Stimulated activated CD4-positive, alpha-beta T cell treated with anti-CD3 and anti-CD28 coated beads, Interleukin-1b, Interleukin-23, amount 100 ng/mL, for 48 hours (primary cell): ENCODE measurements around the gene MBP.
"Not testable (repeated sequence)": the region's sequence is repeated elsewhere in the genome, so short reads cannot be mapped to it uniquely, and the experiment has no call there.

Source experiments
- DNase-seq: peaks from one replicate; pipeline ENCODE4 v3.0.0-alpha.2; 2020

MBP gene

DNA sequence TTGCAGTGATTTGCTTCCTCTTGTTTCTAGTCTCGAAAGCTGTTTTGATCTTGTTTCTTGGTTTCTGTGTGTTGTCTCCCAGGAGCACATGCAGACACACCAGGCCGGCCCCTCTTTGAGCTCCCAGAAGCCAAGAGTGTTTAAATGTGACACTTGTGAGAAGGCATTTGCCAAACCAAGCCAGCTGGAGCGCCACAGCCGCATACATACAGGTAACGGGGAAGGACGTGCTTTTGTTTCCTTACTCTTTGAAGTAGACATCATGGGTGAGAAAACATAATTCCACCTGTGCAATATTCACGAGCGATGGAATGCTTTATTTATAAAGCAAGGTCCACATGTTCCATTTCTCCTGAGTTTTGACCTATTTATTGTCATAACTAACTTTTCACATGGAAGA lies 173.0 kb downstream of the MBP start:
- DNase-seq, result no peak

DNA sequence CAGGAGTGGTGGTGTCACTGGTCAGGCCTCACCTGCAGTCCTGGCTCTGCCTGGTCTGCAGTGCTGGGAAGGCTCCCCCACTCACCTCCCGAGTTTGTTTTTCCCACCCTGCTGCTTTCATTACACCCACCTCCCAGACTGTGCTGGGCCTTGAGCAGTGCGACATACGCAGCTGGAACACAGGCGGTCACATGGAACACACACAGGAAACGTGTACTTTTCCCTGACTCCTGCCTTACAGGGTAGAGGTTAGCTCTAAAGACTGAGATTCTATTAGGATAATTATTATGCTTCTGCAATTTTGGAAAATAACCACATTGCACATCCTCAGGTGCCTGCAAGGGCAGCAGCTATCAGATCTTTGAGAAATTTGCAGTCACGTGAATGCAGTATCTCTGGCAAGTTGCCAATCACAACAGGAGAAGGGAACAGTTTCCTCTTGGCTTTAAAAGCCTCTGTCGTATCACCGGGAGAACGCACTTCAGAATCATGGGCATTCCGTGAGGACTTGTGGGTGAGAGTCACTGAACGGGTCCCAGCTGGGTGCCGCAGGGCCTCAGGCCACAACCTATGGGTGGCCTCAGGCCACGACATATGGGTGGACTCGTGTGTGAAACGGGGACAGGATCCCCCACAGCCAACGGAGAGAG lies 173.8 kb downstream of the MBP start:
- no peak for DNase-seq

DNA sequence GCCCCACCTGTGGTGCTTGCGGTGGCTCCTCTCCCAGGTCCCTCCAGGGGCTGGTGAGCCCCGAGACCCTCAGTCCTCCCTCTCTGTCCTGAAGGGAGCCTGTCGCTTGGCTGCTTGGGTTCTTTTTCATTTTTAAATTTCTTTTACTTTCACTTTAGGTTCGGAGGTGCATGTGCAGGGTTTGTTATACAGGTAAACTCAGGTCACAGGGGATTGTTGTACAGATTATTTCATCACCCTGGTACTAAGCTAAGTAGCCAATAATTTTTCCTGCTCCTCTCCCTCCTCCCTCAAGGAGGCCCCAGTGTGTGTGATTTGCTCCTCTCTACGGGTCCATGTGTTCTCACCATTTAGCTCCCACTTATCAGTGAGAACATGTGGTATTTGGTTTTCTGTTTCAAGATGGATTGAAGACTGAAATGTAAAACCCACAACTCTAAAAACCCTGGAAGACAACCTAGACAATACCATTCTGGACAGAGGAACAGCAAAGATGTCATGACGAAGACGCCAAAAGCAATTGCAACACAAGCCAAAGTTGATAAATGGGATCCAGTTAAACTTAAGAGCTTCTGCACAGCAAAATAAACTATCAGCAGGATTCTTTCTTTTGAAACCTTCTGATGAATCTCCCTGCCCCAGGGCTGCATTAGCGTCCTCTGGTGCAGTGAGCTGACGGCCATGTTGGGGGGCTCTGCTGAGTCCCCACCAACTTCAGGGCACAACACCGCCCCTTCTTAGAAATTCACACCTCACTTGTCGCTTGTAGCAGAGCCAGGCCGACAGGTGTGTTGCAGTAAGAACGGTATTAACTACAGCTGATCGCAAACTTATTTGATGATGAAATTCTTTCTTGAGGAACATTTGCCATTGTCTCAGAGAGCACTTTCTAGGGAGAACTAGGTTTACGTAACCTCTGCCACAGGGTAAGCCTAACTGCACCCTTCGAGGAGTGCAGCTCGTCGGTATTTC lies 174.9 kb downstream of the MBP start:
- DNase-seq, result no peak

DNA sequence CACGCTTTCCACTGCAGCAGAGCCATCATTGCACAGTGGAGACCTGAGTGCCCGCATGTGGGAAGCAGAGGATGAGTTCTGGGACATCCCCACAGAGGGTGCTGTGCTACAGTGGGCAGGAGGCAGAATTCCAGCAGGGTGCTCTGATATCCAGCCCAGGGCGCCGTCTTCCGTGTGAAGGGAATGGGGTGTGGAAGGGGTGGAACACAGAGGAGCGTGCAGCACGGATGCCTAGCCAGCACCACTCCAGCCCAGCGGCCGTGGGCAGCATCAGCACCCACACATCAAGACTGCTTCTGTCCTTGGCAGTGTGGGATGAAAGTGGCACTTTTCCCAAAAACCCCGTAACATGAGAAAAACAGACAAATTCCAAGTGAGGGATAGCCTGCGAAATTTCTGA lies 175.9 kb downstream of the MBP start:
- no peak for DNase-seq

DNA sequence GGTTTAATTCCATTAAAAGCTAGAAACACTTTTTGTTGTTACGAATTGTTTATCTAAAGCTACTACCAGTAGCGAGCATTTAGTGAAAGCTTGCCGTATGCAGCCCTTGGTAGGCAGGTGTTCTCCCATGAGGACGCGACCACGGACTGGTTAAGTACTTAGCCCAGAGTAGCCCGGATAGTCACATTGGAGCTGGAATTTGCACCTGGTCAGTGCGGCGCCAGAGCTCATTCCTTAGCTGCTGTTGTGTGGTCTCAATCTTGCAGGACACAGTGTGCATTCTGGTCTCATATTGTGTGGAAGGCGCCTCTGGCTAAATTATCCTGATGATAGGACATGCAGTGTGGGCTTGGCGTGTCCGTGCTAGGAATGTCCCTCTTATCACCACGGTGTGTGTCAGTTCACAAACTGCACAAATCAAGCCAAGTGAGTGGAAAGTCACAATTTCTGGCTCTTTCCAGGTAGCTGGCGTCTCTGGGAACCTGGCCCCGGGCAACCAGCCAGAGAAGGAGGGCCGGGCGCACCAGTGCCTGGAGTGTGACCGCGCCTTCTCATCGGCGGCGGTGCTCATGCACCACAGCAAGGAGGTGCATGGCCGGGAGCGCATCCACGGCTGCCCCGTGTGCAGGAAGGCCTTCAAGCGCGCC lies 176.9 kb downstream of the MBP start:
- DNase-seq, result no peak

DNA sequence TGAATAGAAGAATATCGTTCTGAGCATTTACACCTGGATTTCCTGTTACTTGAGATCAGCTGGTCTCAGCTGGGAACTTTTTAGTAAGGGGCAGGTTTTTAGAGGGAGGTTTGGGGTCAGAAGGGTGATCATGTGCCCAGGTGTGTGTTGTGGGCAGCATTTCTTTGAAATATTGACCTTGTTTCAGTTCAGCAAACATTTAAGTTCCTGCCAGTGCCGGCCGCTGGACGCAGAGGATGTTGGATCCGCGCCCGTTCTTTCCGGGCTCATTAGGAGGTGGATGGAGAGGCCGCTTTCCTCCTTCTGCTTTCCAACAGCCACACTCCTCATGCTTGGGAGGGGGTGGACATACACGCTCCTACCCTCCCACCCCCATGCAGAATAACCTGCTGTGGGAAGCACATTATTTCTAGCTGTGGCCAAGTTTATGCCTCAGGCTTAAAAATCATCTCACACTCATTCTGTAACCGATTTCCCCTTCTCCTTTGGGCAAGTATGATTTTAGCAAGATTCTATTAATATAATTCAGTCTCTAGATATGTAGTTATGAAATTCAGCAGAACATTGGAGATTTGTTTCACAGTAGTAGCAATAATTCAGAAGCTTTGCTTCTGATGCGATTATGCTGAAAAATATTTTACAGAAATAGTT lies 178.9 kb downstream of the MBP start:
- no peak for DNase-seq

DNA sequence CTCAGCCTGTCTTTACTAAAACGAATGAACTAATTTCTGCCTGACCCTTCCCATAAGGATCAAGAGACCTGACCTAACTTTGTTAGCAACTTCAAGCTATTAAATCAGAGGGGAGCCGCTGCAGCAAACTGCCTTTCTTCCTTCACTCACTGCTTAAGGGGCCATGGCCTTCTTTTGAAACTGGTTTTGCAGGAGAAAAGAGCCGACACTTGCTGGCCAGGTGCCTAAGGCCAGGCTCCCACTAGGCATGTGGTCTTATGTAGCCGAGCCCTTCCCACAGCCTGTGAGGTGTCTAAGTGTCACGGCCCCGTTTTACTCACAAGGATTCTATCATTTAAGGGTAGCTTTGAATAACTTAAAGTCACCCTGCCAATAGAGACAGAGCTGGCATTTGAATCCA lies 179.4 kb downstream of the MBP start:
- DNase-seq, result no peak

DNA sequence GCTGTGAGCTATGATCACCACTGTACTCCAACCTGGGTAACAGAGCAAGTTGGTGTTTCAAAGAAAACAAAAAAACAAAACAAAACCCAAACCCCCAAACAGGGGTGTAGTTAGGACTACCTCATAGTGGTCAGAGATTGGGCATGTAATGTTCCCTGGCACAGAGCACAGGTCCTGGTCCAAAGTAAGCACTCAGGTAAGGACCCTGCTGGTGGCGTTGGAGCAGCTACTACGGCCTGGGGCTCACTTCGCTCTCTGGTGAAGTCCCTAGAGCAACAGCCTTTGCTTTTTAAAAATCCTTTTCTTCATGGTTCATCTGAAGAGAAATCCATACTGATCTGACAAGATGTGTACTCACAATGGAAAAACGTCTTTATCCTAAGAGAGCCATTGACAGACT lies 179.8 kb downstream of the MBP start:
- DNase-seq, result no peak

DNA sequence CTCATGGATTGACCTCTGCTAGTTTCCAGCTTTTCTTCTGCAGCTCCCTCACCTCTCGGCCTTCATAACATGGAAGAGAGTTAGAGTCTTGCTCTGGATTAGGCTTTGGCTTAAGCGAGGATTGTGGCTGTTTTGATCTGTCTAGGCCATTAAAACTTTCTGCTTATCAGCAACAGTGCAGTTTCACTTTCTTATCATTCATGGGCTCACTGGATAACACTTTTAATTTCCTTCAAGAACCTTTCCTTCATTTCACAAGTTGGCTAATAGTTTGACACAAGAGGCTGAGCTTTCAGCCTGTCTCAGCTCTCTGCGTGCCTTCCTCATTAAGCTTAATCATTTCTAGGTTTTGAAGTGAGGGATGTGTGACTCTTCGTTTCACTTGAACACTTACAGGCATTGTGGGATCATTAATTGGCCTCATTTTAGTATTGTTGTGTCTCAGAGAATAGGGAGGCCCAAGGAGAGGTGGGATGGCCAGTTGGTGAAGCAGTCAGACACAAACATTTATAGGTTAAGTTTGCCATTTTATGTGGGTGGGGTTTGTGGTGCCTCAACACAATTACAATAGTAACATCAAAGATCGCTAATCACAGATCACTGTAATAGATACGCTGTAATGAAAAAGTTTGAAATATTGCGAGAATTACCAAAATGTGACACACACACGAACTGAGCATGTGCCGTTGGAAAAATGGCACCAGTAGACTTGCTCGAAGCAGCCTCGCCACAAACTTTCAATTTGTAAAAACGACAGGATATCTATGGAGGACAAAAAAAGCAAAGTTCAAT lies 180.9 kb downstream of the MBP start:
- DNase-seq, result no peak

DNA sequence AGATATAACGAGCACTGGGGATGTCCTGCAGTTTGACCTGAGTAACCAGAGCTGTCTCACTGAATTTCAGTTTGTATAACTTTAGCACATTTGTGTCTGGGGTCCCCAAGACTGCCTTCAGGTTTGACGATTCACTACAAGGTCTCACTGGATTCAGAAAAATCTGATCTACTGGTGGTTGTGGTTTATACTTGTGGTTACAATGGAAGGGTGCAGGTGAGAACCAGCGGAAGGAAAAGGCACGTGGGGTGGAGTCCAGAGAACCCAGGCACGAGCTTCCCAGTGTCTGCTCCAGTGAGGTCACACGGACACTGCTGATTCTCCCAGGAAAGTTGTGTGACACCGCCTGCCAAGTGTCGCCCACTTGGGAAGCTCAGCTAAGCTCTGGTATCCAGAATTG lies 184.2 kb downstream of the MBP start:
- DNase-seq, result no peak

DNA sequence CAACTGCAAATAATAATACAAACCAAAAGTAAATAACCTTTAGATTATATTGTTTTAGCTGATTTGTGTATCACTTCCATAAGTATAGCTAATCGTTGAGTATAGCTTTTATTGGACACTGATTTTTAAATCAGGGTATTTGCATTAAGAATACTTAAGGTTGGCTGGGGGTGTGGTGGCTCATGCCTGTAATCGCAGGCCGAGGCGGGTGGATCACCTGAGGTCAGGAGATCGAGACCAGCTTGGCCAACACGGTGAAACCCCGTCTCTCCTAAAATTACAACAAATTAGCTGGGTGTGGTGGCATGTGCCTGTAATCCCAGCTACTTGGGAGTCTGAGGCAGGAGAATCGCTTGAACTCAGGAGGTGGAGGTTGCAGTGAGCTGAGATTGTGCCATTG lies 188.2 kb downstream of the MBP start:
- DNase-seq, result not testable (repeated sequence)

DNA sequence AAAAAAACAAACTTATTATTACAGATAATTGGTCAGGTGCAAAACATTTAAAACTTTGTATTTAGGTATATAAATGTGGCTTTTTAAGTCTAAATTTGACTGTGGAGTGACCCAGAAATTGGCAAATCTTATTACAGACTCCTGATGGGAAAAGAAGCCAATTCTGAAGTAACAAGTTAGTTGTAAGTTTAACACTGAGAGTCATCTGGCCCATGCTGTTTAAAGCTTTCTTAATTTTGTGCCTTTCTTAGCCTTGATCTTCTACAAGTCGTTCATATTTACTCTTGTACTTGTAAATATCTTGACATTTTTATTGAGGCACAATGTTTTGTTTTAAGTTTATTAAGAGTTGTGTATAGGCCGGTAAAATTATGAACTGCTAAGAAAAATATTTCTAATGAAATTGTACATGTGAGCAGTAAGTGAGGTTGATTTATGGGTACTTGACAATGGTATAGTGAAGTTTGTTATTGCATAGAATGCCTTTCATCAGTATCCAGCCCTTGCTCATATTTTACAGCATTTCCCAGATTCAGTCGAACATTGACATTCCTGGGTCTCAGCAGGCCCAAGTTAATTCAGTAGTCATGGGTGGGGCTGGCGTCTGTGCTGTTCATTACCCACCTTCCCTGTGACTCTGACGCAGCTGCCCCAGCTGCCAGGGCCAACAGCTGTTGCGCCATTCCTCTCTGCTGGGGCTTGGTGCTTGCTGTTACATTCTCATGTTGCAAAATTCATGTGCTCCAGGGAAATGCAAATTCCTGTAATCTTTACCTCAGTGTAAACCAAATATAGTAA lies 188.8 kb downstream of the MBP start:
- DNase-seq, result no peak

DNA sequence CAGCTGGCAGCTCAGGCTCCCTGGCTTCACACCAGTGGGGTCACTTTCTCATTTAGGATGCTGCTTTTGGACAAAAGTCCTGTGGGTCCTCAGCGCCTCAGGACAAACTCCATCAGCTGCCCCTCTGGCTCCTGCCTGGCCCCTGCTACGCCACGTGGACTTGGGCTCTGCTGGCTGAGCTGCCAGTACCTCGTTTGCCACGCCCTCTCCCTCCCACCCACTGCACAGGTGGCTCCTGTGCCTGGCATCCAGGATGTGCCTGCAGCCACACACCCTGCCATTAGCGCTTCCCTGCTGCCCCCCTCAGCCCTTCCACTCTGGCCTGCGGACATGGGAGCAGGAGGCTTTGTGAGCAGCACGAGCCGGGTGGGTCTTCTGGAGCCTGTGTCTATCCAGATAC lies 191.3 kb downstream of the MBP start:
- no peak for DNase-seq

DNA sequence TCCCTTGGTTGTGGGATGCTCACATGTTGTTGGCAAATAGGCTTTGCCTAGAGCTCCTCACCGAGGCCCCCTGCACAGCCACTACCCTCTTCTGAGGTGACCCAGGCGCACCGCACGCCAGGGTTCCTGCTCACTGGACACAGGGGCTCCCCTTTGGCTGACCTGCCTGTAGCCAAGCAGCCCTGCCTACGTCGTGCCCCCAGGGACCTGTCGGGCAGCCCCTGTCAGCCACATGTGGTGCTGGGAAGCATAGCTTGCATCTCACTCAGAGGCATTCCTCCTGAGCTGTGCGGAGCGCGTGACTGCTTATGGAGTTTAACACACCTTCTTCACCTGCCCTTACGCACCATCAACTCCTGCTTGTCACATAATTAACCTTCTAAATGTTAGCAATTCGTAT lies 194.0 kb downstream of the MBP start:
- no peak for DNase-seq

DNA sequence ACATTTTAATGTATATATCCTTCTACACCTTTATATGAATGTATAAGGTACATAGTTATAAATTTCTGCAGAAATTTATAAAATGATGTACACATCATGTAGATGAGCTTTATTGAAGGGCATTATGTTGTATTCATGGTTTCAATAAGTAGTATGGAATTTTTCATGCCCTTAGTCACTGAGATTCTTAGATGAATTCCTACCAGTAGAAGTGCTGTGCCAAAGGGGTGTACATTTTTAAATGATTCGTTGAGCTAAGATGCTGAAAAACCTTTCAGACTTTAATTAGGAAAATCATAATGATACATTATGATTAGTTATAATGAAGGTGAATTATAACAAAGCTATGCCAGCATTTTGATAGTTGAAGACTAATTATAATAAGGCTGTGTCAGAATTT lies 195.0 kb downstream of the MBP start:
- DNase-seq, result no peak

DNA sequence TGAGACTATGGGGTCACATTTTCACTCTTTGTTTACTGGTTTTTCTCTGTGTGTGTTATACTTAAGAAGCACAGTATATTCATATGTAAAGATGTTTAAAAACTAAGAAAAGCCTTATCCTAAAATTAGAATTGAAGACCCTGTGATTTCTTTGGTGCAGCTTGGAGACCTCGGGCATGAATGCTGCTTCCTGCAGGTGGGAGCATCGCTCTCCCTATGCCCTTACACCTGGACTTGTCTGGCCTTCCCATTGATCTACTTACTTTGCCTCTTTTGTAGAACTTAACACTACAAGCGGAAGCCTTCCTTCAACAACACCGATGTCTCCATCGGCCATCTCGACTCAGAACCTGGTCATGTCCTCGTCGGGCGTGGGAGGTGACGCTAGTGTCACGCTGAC lies 195.7 kb downstream of the MBP start:
- no peak for DNase-seq

DNA sequence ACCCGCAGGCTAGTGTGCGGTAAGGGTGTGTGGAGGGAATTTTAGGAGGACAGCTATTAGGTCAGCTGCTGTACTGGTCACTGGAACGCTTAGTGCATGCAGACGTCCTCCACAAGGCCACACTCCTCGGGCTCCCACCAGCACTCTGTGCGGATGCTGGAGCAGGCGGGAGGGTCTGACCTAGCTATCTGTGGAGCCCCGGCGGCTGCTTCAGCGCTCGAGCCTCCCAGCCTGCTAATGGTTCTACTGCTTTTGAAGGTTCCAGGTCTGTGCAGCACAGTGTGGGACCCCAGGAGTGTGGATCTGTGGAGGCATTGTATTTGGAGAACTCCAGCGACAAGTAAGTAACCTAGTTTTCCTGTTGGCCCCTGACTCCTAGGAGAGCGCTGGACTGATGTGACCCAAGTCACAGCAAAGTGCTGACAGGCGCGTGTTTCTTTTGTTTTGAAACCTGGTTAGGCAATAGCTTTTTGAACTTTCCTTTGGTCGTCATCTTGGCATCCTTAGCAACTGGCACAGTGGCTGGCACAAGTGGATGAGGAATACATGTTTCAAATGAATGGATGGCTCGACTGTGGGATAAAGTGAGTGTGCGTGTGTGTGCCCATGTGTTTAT lies 196.8 kb downstream of the MBP start:
- no peak for DNase-seq

DNA sequence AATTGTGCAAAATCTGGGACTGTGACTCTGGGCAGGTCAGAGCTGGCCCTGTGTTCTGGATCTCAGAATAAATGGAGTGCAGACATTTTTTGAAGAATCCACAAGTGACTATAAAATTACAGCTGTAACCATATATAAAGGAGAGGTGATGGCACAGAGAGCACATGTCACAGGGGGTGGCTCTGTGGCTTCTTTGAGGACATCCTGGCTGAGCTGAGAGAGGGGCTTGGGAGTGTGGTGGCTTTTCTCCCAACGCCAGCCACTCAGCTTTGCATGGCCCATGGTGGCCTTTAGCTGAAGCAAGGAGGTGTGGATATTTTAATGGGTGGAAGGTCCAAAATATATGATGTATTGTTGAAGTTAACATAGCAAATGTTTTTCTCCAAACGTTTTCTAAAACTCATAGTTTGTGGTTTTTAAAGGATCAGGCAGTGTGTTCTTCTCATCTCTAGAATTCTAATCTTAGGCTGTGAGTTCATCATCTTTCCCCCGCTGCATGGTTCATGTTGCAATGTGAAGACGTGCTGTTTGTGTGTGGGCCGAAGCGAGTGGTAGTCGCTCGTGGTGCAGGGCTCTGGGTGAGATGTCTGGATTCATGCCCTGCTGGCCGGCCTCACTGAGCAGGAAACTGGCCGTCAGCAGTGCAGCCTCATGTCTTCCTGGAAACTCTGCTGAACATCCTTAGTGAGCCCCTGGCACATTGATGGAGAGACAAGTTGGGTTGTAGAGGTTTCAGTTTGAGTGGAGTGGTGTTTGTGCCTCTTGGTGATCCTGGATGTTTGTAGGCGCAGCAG lies 200.4 kb downstream of the MBP start:
- no peak for DNase-seq

DNA sequence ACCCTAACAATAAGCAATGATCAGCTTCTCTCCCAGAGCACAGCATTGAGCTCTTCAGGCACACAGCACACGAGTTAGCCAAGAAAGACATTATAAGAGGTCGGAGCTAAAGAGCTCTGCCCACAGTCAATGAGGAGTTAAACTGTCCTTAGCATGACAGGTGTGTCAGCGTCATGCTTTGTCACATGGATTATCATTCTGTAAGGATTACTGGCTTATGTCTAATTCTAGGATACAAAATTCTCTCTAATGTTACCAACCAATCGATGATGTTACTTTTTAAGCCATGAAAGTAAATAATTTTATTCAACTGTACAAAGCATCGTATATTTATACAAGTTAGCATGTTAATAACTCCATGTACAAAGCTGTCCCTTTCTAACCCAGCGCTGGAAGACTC lies 201.4 kb downstream of the MBP start:
- no peak for DNase-seq
